Measurements from ENCODE around the gene DOCK4. TPM values are rescaled to one million over a fixed set of nuclear protein-coding genes. Genes with fewer than 3 reads are reported as not detected.

DOCK4 gene
- total and polyA plus RNA-seq, 2 of the 8 experiments (the other 6 are each of a cell fraction or from before 2014, with no cell fraction given) = 5.1 to 23.6 TPM

- Histone ChIP-seq H3K14ac (ENCODE audit: insufficient read length) (no peak overlapping the region), H3K79me1 (ENCODE audit: low read depth, low read length) (no peaks in the 10 kb centered on the region), H3K4me1 (replicated peaks in 1 of 4; ENCODE audit: control insufficient read depth in 3 of 4, insufficient read depth in 4 of 4, low read length in 3 of 4) (no peaks in the 10 kb centered on the region), H4K5ac (ENCODE audit: insufficient read length, low read depth, low read length) (no peak overlapping the region), H4K20me1 (replicated peaks in 1 of 2; ENCODE audit: control insufficient read depth in 1 of 2, insufficient read depth in 2 of 2, low read length in 2 of 2) (no peaks in the 10 kb centered on the region), H3K79me2 (ENCODE audit: control insufficient read depth in 1 of 2, insufficient read depth in 2 of 2, low read length in 2 of 2) (no peaks in the 10 kb centered on the region), H3K18ac (ENCODE audit: extremely low read depth, low read length) (no peak overlapping the region), H4K8ac (ENCODE audit: extremely low read depth, insufficient read depth, low read length) (no peak overlapping the region), H2BK12ac (ENCODE audit: low read depth, low read length) (no peak overlapping the region), H3K27me3 (replicated peaks in 1 of 4; ENCODE audit: control insufficient read depth in 3 of 4, extremely low read depth in 1 of 4, insufficient read depth in 3 of 4, low read length in 3 of 4) (no peaks in the 10 kb centered on the region; a peak in 1 of 7 replicates), H3K4me2 (ENCODE audit: insufficient read depth in 1 of 2, low read depth in 2 of 2, low read length in 2 of 2) (no peak overlapping the region), H2AFZ (ENCODE audit: low read length) (no peak overlapping the region), H4K91ac (replicated peaks; ENCODE audit: insufficient read length, low read length) (no peak overlapping the region), H3K27ac (ENCODE audit: low read depth, low read length) (no peak overlapping the region), H3K56ac (replicated peaks; ENCODE audit: insufficient read length, low read depth, low read length) (no peak overlapping the region), H3K4me3 (ENCODE audit: extremely low read depth in 1 of 4, insufficient read depth in 2 of 4, low read depth in 3 of 4, low read length in 4 of 4) (no peak overlapping the region), H3K23me2 (ENCODE audit: low read depth, low read length) (no peaks in the 10 kb centered on the region), H2BK5ac (ENCODE audit: low read depth, low read length) (no peak overlapping the region), H2BK15ac (ENCODE audit: low read length) (no peak overlapping the region), H3K9me3 (ENCODE audit: insufficient read depth in 2 of 2, low read depth in 1 of 2, low read length in 1 of 2) (no peaks in the 10 kb centered on the region), H2BK120ac (replicated peaks; ENCODE audit: low read depth, low read length) (no peak overlapping the region), H3K23ac (ENCODE audit: insufficient read length) (no peak overlapping the region), H2BK20ac (ENCODE audit: low read length) (no peak overlapping the region), H3K4ac (replicated peaks; ENCODE audit: insufficient read length, low read depth, low read length) (no peak overlapping the region), H3K9ac (replicated peaks in 1 of 4; ENCODE audit: extremely low read depth in 1 of 4, low read depth in 3 of 4, low read length in 3 of 4) (no peak overlapping the region), H3K36me3 (ENCODE audit: control insufficient read depth in 2 of 4, insufficient read depth in 4 of 4, low read length in 3 of 4) (no peaks in the 10 kb centered on the region; a peak in 1 of 8 replicates), H2AK5ac (ENCODE audit: low read depth, low read length) (no peak overlapping the region)
- ChIA-PET CTCF (ENCODE audit: partially characterized antibody) (interaction anchor here (1.5 to 1.6 kb wide), 2 partner anchors 21 to 57 kb away, joined by 3 to 4 read pairs; no protein-coding TSS in a partner anchor), POLR2A (ENCODE audit: partially characterized antibody) (no interaction called here)
- no peak for FAIRE-seq
- 100% methylated on average over 1 of the region's 1 CpG; no CpG with 5 or more reads in 1 of the 2 experiments for WGBS, 2 experiments (ENCODE audit: extremely low coverage in 1 of 2, insufficient coverage in 1 of 2, insufficient read length in 1 of 2, insufficient replicate concordance in 2 of 2, low coverage in 1 of 2, low lambda C conversion rate in 2 of 2, missing lambda C conversion rate in 1 of 2)
- no peak for TF ChIP-seq TAF7 (optimal IDR thresholded peaks at IDR 0.05; ENCODE audit: borderline replicate concordance, low read depth, low read length)
- no peak for DNase-seq (ENCODE audit: low read depth in 1 of 2, low spot score in 2 of 2)
Observed at GRCh38 chr7:111820121-111820520, 386.1 kb downstream of the DOCK4 start.

Data from H1 (cell line).